ENCODE results near the gene TOMM22. TPM values are rescaled to one million over a fixed set of nuclear protein-coding genes. Genes with fewer than 3 reads are reported as not detected.
"Not testable (repeated sequence)": the region's sequence is repeated elsewhere in the genome, so short reads cannot be mapped to it uniquely, and the experiment has no call there.

The TOMM22 gene
- 100 to 1,000 TPM in 1 of 3 donors, 10 to 100 TPM in 2; 74.4 to 107 (median 97.4) TPM for polyA plus RNA-seq (ENCODE audit: insufficient read length in 3 of 3)
- long read RNA-seq, donor 1, transcript TOMM22-201 (4 exons, 2,040 nt), result major isoform, 44 of 144 reads
- long read RNA-seq, donor 1, partial matches to known transcripts, result 97 of 144 reads
- long read RNA-seq, donor 1, other reads (novel, unspliced or antisense), result 0 of 144 reads
- long read RNA-seq, donor 2, transcript TOMM22-201 (4 exons, 2,040 nt), result major isoform, 42 of 43 reads
- long read RNA-seq, donor 2, partial matches to known transcripts, result 0 of 43 reads
- long read RNA-seq, donor 2, other reads (novel, unspliced or antisense), result 0 of 43 reads
- long read RNA-seq, donor 3, transcript TOMM22-201 (4 exons, 2,040 nt), result major isoform, 75 of 76 reads
- long read RNA-seq, donor 3, partial matches to known transcripts, result 0 of 76 reads
- long read RNA-seq, donor 3, other reads (novel, unspliced or antisense), result 0 of 76 reads
- long read RNA-seq, donor 4, transcript TOMM22-201 (4 exons, 2,040 nt), result major isoform, 40 of 175 reads
- long read RNA-seq, donor 4, partial matches to known transcripts, result 134 of 175 reads
- long read RNA-seq, donor 4, other reads (novel, unspliced or antisense), result 0 of 175 reads
- long read RNA-seq, donor 5, transcript TOMM22-201 (4 exons, 2,040 nt), result major isoform, 73 of 138 reads
- long read RNA-seq, donor 5, partial matches to known transcripts, result 55 of 138 reads
- long read RNA-seq, donor 5, other reads (novel, unspliced or antisense), result 6 of 138 reads
- long read RNA-seq, donor 6, transcript TOMM22-201 (4 exons, 2,040 nt), result major isoform, 35 of 36 reads
- long read RNA-seq, donor 6, partial matches to known transcripts, result 0 of 36 reads
- long read RNA-seq, donor 6, other reads (novel, unspliced or antisense), result 0 of 36 reads
- long read RNA-seq, donor 7, transcript TOMM22-201 (4 exons, 2,040 nt), result major isoform, 75 of 288 reads
- long read RNA-seq, donor 7, partial matches to known transcripts, result 213 of 288 reads
- long read RNA-seq, donor 7, other reads (novel, unspliced or antisense), result 0 of 288 reads
- long read RNA-seq, donor 8, transcript TOMM22-201 (4 exons, 2,040 nt), result major isoform, 76 of 79 reads
- long read RNA-seq, donor 8, partial matches to known transcripts, result 0 of 79 reads
- long read RNA-seq, donor 8, other reads (novel, unspliced or antisense), result 0 of 79 reads
- long read RNA-seq, donor 9, transcript TOMM22-201 (4 exons, 2,040 nt), result major isoform, 38 of 40 reads
- long read RNA-seq, donor 9, partial matches to known transcripts, result 0 of 40 reads
- long read RNA-seq, donor 9, other reads (novel, unspliced or antisense), result 0 of 40 reads
- long read RNA-seq, donor 10, transcript TOMM22-201 (4 exons, 2,040 nt), result major isoform, 45 of 46 reads
- long read RNA-seq, donor 10, partial matches to known transcripts, result 0 of 46 reads
- long read RNA-seq, donor 10, other reads (novel, unspliced or antisense), result 0 of 46 reads
- long read RNA-seq, donor 11, transcript TOMM22-201 (4 exons, 2,040 nt), result major isoform, 39 of 39 reads
- long read RNA-seq, donor 11, partial matches to known transcripts, result 0 of 39 reads
- long read RNA-seq, donor 11, other reads (novel, unspliced or antisense), result 0 of 39 reads
- long read RNA-seq, donor 12, transcript TOMM22-201 (4 exons, 2,040 nt), result major isoform, 16 of 16 reads
- long read RNA-seq, donor 12, partial matches to known transcripts, result 0 of 16 reads
- long read RNA-seq, donor 12, other reads (novel, unspliced or antisense), result 0 of 16 reads
- long read RNA-seq, donor 13, transcript TOMM22-201 (4 exons, 2,040 nt), result major isoform, 104 of 113 reads
- long read RNA-seq, donor 13, partial matches to known transcripts, result 7 of 113 reads
- long read RNA-seq, donor 13, other reads (novel, unspliced or antisense), result 0 of 113 reads
- long read RNA-seq, donor 14, transcript TOMM22-201 (4 exons, 2,040 nt), result major isoform, 66 of 246 reads
- long read RNA-seq, donor 14, partial matches to known transcripts, result 177 of 246 reads
- long read RNA-seq, donor 14, other reads (novel, unspliced or antisense), result 0 of 246 reads
- long read RNA-seq, donor 15, transcript TOMM22-201 (4 exons, 2,040 nt), result major isoform, 30 of 88 reads
- long read RNA-seq, donor 15, partial matches to known transcripts, result 57 of 88 reads
- long read RNA-seq, donor 15, other reads (novel, unspliced or antisense), result 0 of 88 reads
- long read RNA-seq, donor 16, transcript TOMM22-201 (4 exons, 2,040 nt), result major isoform, 125 of 126 reads
- long read RNA-seq, donor 16, partial matches to known transcripts, result 0 of 126 reads
- long read RNA-seq, donor 16, other reads (novel, unspliced or antisense), result 0 of 126 reads

DNA sequence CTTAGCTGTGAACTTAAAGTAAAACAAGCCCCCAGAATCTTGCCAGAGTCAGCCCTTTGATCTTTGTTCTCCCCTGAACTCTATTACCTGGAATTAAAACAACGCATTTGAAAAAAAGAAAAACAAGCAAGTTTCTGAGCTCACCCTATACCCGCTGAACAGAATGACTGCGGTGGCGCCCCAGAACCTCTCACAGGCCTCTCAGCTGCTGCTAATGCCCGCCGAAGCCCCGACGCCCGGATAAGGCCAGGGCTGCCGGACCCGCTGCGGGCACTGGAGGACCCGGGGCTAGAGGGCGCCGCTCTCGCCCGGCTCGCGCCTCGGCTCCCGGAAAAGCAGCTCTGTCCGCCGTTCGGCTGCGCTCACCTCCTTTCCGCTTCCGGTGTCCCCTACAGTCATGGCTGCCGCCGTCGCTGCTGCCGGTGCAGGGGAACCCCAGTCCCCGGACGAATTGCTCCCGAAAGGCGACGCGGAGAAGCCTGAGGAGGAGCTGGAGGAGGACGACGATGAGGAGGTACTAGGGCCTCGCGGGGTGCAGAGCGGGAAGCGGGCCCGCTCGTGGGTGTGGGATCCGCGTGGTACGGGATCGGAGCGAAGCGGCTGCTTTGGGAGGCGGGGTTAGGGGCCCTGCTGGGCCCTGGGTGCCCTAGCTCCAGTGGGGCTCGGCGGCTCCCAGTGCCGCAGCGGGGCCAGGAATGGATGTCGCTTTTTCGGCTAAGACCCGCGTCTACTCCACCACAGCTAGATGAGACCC lies at the start of gene TOMM22:
TSS of gene TOMM22 (plus strand) at position 376 of the 754 bp plus-strand sequence. CDS start at position 398, 22 bp downstream.
- DNase-seq (ENCODE audit: extremely low read depth in 1 of 11, low read depth in 9 of 11, low spot score in 4 of 11), result peak in 9 of 11 donors; percentile 55 to 87 (median 83)

DNA sequence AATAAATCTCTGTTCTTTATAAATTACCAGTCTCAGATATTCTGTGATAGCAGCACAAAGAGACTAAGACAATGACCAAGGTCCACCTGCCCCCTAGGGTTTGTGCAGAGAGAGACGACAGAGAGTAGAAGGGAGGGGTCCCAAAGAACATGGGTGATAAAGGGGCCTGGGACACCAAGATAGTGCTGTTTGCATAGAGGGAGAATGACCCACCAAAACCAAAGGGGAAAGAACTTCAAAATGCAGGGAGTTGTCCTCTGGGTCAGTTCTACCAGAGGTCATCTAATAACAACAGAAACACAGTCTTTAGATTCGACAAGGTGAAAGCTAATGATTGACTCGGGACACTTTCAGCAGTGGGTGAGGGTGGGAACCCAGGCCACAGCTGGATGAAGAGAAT lies 49.2 kb upstream of the TOMM22 start:
- no peak for DNase-seq (ENCODE audit: extremely low read depth in 1 of 11, low read depth in 9 of 11, low spot score in 4 of 11)

- DNase-seq (ENCODE audit: extremely low read depth in 1 of 11, low read depth in 9 of 11, low spot score in 4 of 11), result no peak
These were observed 43.5 kb upstream of the TOMM22 start for GRCh38 chr22:38638216-38638615.

GRCh38 chr22:38638728-38639127 lies 43.0 kb upstream of the TOMM22 start:
- DNase-seq (ENCODE audit: extremely low read depth in 1 of 11, low read depth in 9 of 11, low spot score in 4 of 11), result no peak

- no peak for DNase-seq (ENCODE audit: extremely low read depth in 1 of 11, low read depth in 9 of 11, low spot score in 4 of 11)
These were observed 40.2 kb upstream of the TOMM22 start for GRCh38 chr22:38641476-38642040.

GRCh38 chr22:38644245-38644644 lies 37.5 kb upstream of the TOMM22 start:
- not testable (repeated sequence) for DNase-seq (ENCODE audit: extremely low read depth in 1 of 11, low read depth in 9 of 11, low spot score in 4 of 11)

DNA sequence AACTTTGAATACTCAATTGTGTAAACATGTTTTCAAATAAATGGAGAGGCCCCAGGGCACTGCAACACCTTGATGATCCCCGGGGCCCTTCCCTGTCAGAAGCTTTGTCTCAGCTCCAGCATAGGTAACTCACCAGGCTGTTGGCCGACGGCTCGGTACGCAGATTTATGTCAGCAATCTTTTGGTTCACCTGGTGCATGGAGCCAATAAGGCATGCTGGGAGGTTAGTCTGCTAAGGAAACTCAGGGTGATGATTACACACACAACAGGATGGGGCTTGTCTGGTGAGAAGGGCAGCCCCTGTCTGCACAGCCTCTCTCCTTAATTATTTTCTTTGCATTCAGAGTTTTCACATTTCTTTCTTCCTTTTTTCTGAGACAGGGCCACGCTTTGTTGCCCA lies 36.3 kb upstream of the TOMM22 start:
- no peak for DNase-seq (ENCODE audit: extremely low read depth in 1 of 11, low read depth in 9 of 11, low spot score in 4 of 11)

- no peak for DNase-seq (ENCODE audit: extremely low read depth in 1 of 11, low read depth in 9 of 11, low spot score in 4 of 11)
These were observed 31.8 kb upstream of the TOMM22 start for GRCh38 chr22:38649841-38650522.

- no peak for DNase-seq (ENCODE audit: extremely low read depth in 1 of 11, low read depth in 9 of 11, low spot score in 4 of 11)
These were observed 28.9 kb upstream of the TOMM22 start for GRCh38 chr22:38652859-38653258.

- DNase-seq (ENCODE audit: extremely low read depth in 1 of 11, low read depth in 9 of 11, low spot score in 4 of 11), result no peak
These were observed 28.0 kb upstream of the TOMM22 start for GRCh38 chr22:38653741-38654140.

- DNase-seq (ENCODE audit: extremely low read depth in 1 of 11, low read depth in 9 of 11, low spot score in 4 of 11), result peak in 6 of 11 donors; percentile 6 to 31 (median 18)
These were observed 26.1 kb upstream of the TOMM22 start for GRCh38 chr22:38655519-38656255.

DNA sequence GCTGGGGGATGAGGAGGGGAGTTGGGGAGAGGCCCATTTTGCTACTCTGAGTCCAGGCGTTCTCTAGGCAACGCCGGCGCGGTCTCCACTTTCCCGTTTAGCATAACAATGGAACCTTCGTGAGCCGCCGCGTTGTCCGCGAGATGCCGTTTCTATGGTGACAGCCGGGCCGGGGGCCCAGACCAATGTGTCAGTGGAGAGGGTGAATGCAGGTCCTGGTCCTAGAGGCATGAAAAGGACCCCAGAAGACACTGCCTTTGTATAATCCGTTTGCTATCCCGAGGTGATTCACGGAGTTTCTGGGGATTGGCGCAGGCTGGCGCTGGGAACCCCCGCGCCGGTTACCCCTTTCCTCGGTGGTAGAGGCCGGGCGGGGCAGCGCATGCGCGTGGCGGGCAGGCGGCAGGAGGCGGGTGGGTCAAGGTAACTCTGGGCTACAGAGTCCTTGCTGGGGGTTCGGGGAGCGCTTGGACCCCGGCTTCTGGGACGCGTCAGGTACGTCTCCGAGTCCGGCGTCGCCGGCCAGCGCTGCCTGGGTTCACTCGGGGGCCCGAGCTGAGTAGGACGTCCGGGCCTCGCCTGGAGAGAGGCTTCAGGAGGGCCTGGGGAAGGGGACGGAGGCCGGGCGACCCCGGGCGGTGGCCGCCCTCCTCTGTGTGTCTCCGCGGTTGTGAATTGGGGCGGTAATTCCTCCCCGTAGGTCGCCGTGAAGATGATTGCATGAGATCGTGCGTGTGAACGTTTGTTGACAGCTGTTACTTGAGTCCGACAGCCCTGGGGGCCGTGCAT lies 25.3 kb upstream of the TOMM22 start, which contains the start of the genes CBY1 and FAM227A:
TSS of gene CBY1 (plus strand) at position 383 of the 789 bp plus-strand sequence. CDS start 11,417 bp downstream, outside the sequence.
TSS of gene FAM227A (minus strand) at position 137 of the 789 bp plus-strand sequence. CDS start 6,224 bp downstream, outside the sequence.
- DNase-seq (ENCODE audit: extremely low read depth in 1 of 11, low read depth in 9 of 11, low spot score in 4 of 11), result peak; percentile 78 to 89 (median 84)

GRCh38 chr22:38657045-38657909 lies 24.5 kb upstream of the TOMM22 start:
- peak in 6 of 11 donors; percentile 3 to 18 (median 6) for DNase-seq (ENCODE audit: extremely low read depth in 1 of 11, low read depth in 9 of 11, low spot score in 4 of 11)
